Anterior cingulate cortex (tissue), 58 donors: ENCODE data around the gene RARB.

ENCODE experiments used
- DNase-seq, 58 donors: peaks; one replicate each; lab custom pipeline; 2025; lab: John Stamatoyannopoulos, UW

RARB gene

GRCh38 chr3:25465266-25465860 is 37.3 kb downstream of the RARB start:
- DNase-seq = no peak

GRCh38 chr3:25468866-25469319 is 40.8 kb downstream of the RARB start:
- DNase-seq = peak in 34 of 58 donors; percentile 4 to 75 (median 34)

- peak in 2 of 58 donors; percentile 5 for DNase-seq
Measured at GRCh38 chr3:25469558-25469957, 41.5 kb downstream of the RARB start.

GRCh38 chr3:25471081-25471768 is 43.2 kb downstream of the RARB start:
- DNase-seq = no peak

- DNase-seq = peak in 16 of 58 donors; percentile 3 to 29 (median 12)
Measured at GRCh38 chr3:25472153-25472552, 44.1 kb downstream of the RARB start.

GRCh38 chr3:25472731-25473130 is 44.7 kb downstream of the RARB start:
- no peak for DNase-seq

GRCh38 chr3:25473246-25473645 is 45.2 kb downstream of the RARB start:
- peak in 41 of 58 donors; percentile 4 to 66 (median 28) for DNase-seq

- DNase-seq = peak in 1 of 58 donors; percentile 39
Measured at GRCh38 chr3:25474052-25474451, 46.0 kb downstream of the RARB start.

GRCh38 chr3:25476639-25477038 is 48.6 kb downstream of the RARB start:
- DNase-seq = no peak

GRCh38 chr3:25478211-25478757 is 50.2 kb downstream of the RARB start:
- DNase-seq = peak in 25 of 58 donors; percentile 5 to 69 (median 35)

- no peak for DNase-seq
Measured at GRCh38 chr3:25478964-25479726, 51.1 kb downstream of the RARB start.

GRCh38 chr3:25479727-25480010 is 51.6 kb downstream of the RARB start:
- DNase-seq = no peak

GRCh38 chr3:25480811-25481210 is 52.7 kb downstream of the RARB start:
- DNase-seq = no peak

GRCh38 chr3:25481386-25481785 is 53.3 kb downstream of the RARB start:
- no peak for DNase-seq

GRCh38 chr3:25483456-25483855 is 55.4 kb downstream of the RARB start:
- no peak for DNase-seq

- DNase-seq = no peak
Measured at GRCh38 chr3:25485673-25486072, 57.6 kb downstream of the RARB start.

- no peak for DNase-seq
Measured at GRCh38 chr3:25486932-25487331, 58.9 kb downstream of the RARB start.

GRCh38 chr3:25489858-25490593 is 62.0 kb downstream of the RARB start:
- DNase-seq = no peak

GRCh38 chr3:25493246-25493645 is 65.2 kb downstream of the RARB start:
- DNase-seq = no peak

GRCh38 chr3:25493786-25494185 is 65.7 kb downstream of the RARB start:
- DNase-seq = no peak

GRCh38 chr3:25495304-25495703 is 67.2 kb downstream of the RARB start:
- no peak for DNase-seq
